LoVo (cell line): ENCODE data around the gene TTC28.
"Not testable (repeated sequence)": the region's sequence is repeated elsewhere in the genome, so short reads cannot be mapped to it uniquely, and the experiment has no call there.

ENCODE experiments used
- DNase-seq: peaks from one replicate; pipeline ENCODE4 v3.0.0-alpha.2; 2016; ENCODE audit warnings: low spot score

The TTC28 gene

DNA sequence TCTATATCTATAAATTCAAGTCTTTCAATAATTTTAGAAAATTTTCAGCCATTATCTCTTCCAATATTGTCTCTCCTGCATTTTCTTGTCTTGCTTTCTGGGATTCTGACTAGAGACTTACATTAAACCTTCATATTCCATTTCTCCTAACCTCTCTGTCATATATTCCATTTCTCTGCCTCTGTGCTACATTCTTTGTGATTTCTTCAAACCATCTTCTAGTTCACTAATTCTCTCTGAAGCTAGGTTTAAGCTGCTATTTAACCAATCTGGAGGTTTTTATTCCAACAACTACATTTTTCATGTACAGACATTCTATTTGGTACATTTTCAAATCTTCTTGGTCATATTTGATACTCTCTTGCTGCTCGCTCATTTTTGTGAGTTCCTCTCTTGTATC, 122.5 kb downstream of the TTC28 start:
- DNase-seq = no peak

DNA sequence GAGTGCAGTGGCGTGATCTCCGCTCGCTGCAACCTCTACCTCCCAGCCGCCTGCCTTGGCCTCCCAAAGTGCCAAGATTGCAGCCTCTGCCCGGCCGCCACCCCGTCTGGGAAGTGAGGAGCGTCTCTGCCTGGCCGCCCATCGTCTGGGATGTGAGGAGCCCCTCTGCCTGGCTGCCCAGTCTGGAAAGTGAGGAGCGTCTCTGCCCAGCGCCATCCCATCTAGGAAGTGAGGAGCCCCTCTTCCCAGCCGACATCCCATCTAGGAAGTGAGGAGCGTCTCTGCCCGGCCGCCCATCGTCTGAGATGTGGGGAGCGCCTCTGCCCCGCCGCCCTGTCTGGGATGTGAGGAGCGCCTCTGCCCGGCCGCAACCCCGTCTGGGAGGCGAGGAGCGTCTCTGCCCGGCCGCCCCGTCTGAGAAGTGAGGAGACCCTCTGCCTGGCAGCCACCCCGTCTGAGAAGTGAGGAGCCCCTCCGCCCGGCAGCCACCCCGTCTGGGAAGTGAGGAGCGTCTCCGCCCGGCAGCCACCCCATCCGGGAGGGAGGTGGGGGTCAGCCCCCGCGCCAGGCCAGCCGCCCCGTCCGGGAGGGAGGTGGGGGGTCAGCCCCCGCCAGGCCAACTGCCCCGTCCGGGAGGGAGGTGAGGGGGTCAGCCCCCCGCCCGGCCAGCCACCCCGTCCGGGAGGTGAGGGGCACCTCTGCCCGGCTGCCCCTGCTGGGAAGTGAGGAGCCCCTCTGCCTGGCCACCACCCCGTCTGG, 126.4 kb downstream of the TTC28 start:
- not testable (repeated sequence) for DNase-seq

DNA sequence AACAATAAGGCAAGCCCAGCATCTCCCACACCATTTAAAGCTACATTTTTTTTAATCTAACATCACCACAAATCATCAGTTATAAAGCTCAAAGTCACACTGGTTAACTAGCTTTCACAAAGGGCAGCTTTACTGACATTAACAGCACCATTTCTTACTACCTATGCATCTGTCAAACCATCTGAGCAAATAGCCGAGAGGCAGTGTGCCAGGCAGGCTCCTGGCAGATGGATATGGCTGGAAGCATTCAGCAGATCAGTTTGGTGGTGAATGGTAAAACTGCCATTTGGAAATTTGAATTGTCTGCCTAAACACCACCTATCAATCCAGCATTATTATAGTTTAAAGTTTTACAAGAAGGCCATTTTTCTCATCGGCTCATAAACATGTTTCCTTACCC, 131.2 kb downstream of the TTC28 start:
- no peak for DNase-seq

DNA sequence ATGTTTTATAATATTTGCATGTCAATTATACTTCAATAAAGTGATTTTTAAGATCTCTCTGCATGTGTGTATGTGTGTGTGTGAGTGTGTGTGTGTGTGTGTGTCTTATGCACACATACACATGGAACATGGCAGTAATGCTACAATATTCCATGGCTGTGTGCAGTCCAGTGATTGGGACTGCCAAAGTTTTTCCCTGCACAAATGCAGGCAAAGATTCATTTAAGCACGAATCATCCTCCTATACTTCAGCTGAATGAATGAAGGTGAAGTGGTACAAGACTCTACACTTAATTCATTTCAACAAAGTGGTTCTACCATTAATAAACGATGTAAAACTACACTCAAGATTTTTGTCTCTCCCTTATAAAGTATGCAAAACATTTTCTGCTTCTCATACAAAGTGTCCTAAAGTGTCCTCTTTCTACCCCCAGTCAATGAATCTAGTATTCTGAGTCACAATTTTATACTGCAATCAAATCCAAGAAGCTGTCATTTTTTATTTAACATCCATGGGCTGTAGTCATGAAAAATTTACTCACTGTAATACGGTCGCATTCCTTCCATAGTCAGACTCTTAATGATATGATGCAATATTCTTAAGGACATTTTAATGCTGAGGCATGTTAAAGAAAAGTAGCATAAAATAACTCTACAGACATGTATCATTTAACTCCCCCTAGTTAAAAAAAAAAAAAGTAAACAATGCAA, 132.4 kb downstream of the TTC28 start:
- no peak for DNase-seq

DNA sequence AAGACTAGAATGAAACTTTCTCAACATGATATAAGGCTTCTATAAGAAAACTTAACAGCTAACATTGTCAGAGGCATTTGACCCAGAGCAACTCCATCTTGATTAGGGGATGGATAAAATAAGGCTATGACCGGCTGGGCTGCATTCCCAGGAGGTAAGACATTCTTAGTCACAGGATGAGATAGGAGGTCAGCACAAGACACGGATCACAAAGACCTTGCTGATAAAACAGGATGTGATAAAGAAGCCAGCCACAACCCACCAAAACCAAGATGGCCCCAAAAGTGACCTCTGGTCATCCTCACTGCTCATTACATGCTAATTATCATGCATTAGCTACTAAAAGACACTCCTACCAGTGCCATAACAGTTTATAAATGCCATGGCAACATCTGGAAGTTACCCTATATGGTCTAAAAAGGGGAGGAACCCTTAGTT, 135.2 kb downstream of the TTC28 start:
- DNase-seq = no peak

- no peak for DNase-seq
Measured at GRCh38 chr22:28542980-28543621, 136.5 kb downstream of the TTC28 start.

GRCh38 chr22:28541137-28541536, 138.5 kb downstream of the TTC28 start:
- no peak for DNase-seq

DNA sequence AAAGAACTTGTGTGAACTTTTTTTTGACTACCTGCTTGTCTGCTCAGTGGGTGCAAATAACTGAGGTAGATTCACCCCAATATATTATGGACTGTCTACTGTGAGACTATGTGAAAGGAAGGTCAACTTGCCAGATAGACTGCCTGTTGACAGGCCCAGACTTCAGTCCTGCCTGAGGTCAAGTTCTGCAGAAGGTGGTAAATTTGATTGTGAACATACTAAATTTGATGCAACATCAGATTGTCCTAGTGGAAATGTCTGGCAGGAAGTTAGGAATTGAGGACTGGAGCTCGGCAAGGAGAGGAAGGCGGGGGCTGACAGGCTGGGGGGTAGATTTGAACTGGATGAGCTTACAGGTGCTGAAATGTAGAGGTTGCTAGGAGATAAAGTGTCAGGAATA, 140.7 kb downstream of the TTC28 start:
- DNase-seq = no peak

- not testable (repeated sequence) for DNase-seq
Measured at GRCh38 chr22:28530565-28530964, 149.1 kb downstream of the TTC28 start.

GRCh38 chr22:28529144-28529543, 150.5 kb downstream of the TTC28 start:
- not testable (repeated sequence) for DNase-seq

GRCh38 chr22:28521451-28521850, 158.2 kb downstream of the TTC28 start:
- DNase-seq = no peak

DNA sequence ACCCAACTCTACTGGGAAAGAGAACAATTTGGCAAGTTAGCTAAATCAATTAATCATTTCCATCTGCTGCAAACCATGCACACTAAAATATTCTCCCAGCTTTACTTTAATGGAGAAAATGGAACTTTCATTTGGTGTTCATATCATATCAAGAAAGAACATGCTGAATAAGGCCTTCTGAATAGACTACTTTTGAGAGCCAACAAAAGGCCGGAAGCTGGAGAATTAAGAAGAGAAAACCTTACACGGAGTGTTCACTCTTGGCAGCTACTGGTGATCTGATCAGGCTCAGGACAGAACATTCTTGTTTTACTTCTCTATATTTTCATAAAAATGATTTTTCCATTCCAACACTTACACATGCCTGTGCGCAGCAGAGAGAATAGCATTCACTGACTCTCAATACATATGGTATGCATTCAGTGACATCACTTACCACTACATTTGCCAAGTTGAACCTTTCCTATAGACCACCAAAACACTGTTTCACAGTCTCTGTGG, 165.3 kb downstream of the TTC28 start:
- DNase-seq = no peak

GRCh38 chr22:28512387-28512786, 167.3 kb downstream of the TTC28 start:
- DNase-seq = not testable (repeated sequence)

GRCh38 chr22:28507896-28508295, 171.7 kb downstream of the TTC28 start:
- DNase-seq = no peak

DNA sequence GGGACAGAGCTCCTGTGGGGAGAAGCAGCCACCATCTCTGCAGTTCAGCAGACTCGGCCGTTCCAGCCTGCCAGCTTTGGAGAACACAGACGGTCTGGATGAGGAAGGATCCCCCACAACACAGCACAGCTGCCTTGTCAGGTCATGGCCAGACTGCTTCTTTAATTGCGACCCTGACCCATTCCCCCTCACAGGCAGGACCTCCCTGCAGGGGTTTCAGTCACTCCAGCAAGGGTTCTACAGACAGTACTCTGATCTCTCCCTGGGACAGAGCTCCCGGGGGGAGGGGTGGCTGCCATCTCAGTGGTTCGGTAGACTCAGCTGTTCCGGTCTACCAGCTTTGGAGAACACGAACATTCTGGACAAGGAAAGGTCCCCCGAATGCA, 173.5 kb downstream of the TTC28 start:
- DNase-seq = no peak

DNA sequence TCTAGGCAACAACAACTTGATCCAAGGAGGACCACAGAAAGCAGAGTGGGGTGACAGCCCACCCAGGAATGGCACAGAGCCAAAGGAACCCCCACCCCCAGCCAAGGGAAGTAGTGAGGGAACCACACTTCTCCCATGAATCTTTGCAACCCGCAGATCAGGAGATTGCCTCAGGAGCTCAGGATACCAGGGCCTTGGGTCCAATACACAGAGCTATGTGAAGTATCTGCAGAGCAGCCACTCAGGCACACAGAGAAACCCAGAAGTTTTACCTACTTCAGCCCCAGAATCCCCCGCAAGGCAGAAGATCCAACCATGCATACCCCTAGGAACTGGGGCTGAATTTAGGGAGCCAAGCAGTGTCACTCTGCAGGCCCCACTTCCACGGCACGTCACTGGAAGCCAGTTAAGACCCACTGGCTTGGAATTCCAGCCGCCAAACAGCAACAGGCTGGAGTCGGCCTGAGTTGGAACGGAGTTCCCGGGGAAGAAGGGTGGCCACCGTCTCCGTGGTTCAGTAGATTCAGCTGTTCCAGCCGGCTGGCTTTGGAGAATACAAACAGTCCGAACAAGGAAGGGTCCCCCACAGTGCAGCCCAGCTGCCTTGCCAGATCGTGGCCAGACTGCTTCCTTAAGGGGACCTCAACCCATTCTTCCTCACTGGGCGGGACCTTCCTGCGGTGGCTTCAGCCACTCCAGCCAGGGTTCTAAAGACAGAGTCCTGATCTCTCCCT, 174.1 kb downstream of the TTC28 start:
- DNase-seq = no peak

DNA sequence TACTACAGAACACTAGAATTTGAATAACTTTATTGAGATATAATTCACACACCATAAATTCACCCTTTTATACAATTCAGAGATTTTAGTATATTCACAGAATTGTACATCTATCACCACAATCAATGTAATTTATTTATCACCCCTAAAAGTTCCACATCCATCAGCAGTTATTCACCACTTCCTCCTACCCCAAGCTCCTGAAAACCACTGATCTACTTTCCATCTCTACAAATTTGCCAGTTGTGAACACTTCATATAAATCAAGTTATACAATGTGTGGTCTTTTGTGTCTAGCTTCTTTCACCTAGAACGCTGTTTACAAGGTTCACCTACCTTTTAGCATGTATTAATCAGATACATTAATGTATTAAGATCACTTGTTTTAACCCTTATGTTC, 179.6 kb downstream of the TTC28 start:
- DNase-seq = no peak

DNA sequence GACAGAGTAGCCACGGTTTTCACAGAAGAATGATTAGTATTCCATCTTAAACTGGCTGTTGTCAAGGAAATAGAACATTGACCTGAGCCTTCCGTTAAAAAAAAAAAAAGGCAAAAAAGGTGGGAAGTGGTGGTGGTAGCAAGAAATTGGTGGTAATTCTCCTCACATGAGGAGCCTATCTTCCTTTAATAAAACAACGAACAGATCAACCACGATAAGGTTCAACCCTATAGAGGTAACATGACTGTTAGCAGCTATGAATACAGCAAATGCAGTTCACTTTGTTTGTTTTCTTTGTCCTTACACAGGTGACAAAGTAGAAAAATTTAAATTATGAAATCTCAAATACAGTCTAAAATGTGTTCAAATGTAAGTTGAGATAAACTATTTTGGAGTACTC, 181.6 kb downstream of the TTC28 start:
- no peak for DNase-seq

GRCh38 chr22:28497188-28497587, 182.5 kb downstream of the TTC28 start:
- no peak for DNase-seq

DNA sequence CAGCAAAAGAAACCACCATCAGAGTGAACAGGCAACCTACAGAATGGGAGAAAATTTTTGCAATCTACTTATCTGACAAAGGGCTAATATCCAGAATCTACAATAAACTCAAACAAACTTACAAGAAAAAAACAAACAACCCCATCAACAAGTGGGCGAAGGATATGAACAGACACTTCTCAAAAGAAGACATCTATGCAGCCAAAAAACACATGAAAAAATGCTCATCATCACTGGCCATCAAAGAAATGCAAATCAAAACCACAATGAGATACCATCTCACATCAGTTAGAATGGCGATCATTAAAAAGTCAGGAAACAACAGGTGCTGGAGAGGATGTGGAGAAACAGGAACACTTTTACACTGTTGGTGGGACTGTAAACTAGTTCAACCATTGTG, 188.4 kb downstream of the TTC28 start:
- not testable (repeated sequence) for DNase-seq

DNA sequence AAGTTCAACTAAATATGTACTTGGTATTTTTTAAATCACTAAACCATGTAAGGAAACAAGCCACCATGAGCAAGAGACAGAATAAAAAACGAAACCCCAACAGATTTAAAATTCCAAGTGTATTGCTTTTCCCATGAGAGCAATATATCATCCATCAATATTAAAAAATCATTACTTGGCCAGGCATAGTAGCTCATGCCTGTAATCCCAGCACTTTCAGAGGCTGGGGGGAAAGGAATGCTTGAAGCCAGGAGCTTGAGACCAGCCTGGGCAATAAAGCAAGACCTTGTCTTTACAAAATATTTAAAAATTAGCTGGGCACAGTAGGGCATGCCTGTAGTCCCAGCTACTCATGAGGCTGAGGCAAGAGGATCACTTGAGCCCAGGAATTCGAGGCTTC, 190.8 kb downstream of the TTC28 start:
- DNase-seq = no peak

- no peak for DNase-seq
Measured at GRCh38 chr22:28484662-28485061, 195.0 kb downstream of the TTC28 start.
